Activated T-helper 1 cell treated with anti-CD3 and anti-CD28 coated beads, Interleukin-12 subunit alpha, Interleukin-12 subunit beta, Interleukin-2, Interleukin-4 antibody, amounts not matched to agents 30 ng/mL and 10 ng/mL and 1 ng/mL, durations not matched to agents 14 hours and 24 hours and 36 hours (primary cell): Measurements from ENCODE around the gene AMIGO3. TPM values are rescaled to one million over a fixed set of nuclear protein-coding genes. Genes with fewer than 3 reads are reported as not detected.
A peak's percentile ranks its signal among the peaks of the same experiment; 100 is the strongest.

Experiments used
- DNase-seq: peaks from one replicate; pipeline ENCODE4 v3.0.0; 2021; ENCODE audit warnings: low spot score
- H3K27ac Mint-ChIP-seq: one replicate; pipeline ENCODE4 v1.8.0; 2021; ENCODE audit warnings: mild to moderate bottlenecking, mixed read lengths
- H3K27me3 Mint-ChIP-seq: one replicate; pipeline ENCODE4 v1.8.0; 2022; ENCODE audit warnings: mild to moderate bottlenecking, moderate library complexity, mixed read lengths; ENCODE audit not compliant: insufficient read depth
- H3K36me3 Mint-ChIP-seq: one replicate; pipeline ENCODE4 v1.8.0; 2021; ENCODE audit warnings: low read depth, mixed read lengths
- H3K4me1 Mint-ChIP-seq: one replicate; pipeline ENCODE4 v1.8.0; 2021; ENCODE audit warnings: low read depth, mixed read lengths
- H3K4me3 Mint-ChIP-seq: one replicate; pipeline ENCODE4 v1.8.0; 2021; ENCODE audit warnings: mild to moderate bottlenecking, moderate library complexity, mixed read lengths
- H3K9me3 Mint-ChIP-seq: one replicate; pipeline ENCODE4 v1.8.0; 2021; ENCODE audit warnings: mixed read lengths
- intact Hi-C: fragments of 100-400 bp; cut with micrococcal nuclease; formaldehyde crosslinking; loops from one replicate; pipeline ENCODE4 v1.15.1; 2024
- total RNA-seq: library from RNA; stranded (reverse); gene quantifications from 2 replicates; pipeline ENCODE4 v1.2.3, GENCODE V29; 2022

The AMIGO3 gene
- total RNA-seq, 1 donor from 2014 or later = 0.39 TPM

DNA sequence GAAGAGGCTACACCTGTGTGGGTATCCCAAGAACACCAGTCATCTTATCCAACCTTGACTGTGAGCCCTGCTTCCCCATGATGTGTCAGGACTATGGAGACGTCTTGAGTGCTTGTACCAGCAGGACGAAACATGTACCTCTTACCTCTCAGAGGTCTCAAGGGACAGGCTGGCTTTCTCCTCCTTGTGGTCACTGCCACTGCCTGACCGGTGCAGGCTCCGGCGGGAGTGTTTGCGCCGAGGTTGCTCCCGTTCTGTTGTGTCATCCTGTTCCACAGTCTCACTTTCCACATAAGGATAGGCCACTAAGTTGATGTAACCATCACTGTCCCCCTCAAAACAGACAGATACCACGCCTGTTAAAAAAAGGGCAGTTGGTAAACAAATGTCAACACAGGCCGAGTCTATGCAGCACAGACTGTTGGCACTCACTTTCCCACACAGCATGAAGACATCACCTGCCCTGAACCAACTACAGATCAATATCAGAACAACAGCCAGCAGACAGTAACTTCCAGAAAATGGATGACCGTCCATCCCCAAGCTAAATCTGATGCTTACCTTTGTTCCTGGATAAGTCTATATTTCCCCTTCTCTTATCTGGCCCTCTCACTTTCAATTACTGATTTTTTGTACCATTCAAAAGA, 18.7 kb upstream of the AMIGO3 start:
- H3K36me3 Mint-ChIP-seq = peaks cover 23% of the 10 kb centered on the region
- intact Hi-C loops = no loop called here
- peak overlapping the region; percentile 32 for H3K27ac Mint-ChIP-seq
- no peaks in the 10 kb centered on the region for H3K27me3 Mint-ChIP-seq
- H3K4me1 Mint-ChIP-seq = no peaks in the 10 kb centered on the region
- no peaks in the 10 kb centered on the region for H3K9me3 Mint-ChIP-seq
- H3K4me3 Mint-ChIP-seq = no peak overlapping the region
- no peak for DNase-seq

DNA sequence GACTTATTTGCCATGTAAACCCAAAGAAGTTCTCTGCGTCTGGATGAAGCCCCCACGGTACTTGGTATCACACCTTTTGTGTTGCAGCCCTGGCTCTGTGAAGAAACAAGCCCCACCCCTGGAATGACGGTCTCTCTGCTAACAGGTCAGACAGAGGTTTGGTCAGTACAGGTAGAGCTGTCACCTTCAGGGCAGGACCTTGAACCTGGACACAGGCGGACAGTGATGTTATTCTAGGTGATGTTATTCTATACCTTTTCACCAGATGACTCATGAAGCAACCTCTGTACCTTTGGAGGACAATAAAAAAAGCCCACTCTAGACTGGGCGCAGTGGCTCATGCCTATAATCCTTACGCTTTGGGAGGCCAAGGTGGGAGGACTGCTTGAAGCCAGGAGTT, 15.3 kb upstream of the AMIGO3 start:
- Mint-ChIP-seq H3K4me1 (no peaks in the 10 kb centered on the region), H3K27me3 (no peaks in the 10 kb centered on the region), H3K4me3 (no peak overlapping the region), H3K9me3 (no peaks in the 10 kb centered on the region), H3K27ac (no peak overlapping the region), H3K36me3 (peaks cover 26% of the 10 kb centered on the region)
- intact Hi-C loops = no loop called here
- DNase-seq = no peak

DNA sequence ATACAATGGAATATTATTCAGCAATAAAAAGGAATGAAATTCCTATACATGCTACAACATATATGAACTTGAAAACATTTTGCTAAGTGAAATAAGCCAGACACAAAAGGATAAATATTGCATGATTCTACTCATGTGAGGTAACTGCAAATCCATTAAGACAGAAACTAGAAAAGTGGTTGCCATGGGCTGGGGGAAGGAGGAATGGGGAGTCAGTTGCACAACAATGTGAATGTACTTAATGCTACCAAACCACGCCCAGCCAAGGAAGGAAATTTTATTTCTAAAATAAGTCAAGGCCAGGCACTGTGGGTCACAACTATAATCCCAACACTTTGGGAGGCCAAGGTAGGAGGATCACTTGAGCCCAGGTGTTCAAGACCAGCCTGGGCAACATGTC, 14.1 kb upstream of the AMIGO3 start:
- Mint-ChIP-seq H3K36me3 (peaks cover 23% of the 10 kb centered on the region), H3K9me3 (no peaks in the 10 kb centered on the region), H3K27ac (no peak overlapping the region), H3K27me3 (no peaks in the 10 kb centered on the region), H3K4me3 (no peak overlapping the region), H3K4me1 (no peaks in the 10 kb centered on the region)
- intact Hi-C loops = no loop called here
- DNase-seq = no peak

DNA sequence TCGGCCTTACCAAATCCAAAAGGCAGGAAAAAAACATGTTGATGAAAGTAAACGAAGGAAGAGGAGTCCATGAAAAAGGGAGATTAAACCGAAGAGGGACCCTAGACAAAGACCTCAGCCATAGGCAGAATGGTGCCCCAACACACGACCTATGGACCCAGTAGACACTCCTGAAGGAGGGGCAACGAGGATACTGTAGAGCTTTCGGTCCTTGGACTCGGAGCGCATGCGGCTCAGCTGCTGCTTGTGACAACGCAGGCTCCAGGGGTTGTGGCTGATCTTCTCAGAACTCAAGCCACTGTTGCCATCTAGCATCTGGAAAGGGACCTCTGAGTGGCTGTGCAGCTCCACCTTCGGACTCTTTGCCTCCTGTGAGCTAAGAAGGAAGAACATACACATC, 13.1 kb upstream of the AMIGO3 start:
- Mint-ChIP-seq H3K9me3 (no peaks in the 10 kb centered on the region), H3K4me1 (no peaks in the 10 kb centered on the region), H3K27ac (no peak overlapping the region), H3K36me3 (peaks cover 16% of the 10 kb centered on the region), H3K27me3 (no peaks in the 10 kb centered on the region), H3K4me3 (no peak overlapping the region)
- no peak for DNase-seq
- intact Hi-C loops = no loop called here

DNA sequence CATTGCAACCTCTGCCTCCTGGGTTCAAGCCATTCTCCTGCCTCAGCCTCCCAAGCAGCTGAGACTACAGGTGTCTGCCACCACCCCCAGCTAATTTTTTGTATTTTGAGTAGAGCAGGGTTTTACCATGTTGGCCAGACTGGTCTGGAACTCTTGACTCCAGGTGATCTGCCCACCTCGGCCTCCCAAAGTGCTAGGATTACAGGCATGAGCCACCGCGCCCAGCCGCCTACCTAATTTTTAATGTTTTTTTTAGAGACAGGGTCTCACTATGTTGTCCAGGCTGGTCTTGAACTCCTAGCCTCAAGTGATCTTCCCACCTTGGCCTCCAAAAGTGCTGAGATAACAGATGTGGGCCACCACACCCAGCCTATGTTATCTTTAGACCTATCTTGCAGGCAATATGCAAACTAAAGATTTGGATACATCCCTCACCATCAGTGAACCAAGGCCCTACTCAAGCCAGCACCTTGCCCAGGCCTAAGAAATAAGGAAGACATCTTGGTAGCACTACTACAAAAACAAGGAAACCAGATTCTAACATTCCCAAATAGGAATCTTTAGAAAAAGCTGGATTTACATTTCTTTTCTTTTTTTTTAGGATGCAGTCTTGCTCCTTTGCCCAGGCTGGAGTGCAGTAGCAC, 10.6 kb upstream of the AMIGO3 start:
- Mint-ChIP-seq H3K36me3 (peaks cover 8% of the 10 kb centered on the region), H3K4me1 (no peaks in the 10 kb centered on the region), H3K27me3 (no peaks in the 10 kb centered on the region), H3K4me3 (no peak overlapping the region), H3K9me3 (no peaks in the 10 kb centered on the region), H3K27ac (no peak overlapping the region)
- no peak for DNase-seq
- intact Hi-C loops = no loop called here

DNA sequence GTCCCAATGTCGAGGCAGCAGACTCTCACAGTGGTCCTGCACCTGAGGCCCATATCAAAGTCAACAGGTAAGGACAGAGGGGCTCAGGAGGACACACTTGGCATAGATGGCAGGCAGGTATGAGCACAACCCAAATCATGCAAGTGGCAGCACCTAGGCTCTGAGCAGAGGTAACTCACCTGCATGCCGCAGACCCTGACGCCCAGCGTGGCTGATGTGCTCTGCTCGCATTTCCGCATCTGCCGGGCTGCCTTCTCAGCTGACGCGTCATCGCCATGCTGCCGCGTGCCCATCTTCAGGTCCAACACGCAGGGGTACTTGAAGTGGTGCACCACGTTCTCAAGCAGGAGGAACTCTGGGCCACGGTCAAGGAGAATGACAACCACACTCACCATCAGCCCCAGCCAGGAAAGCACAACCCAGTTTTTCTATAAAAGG, 8.5 kb upstream of the AMIGO3 start:
- intact Hi-C loops = no loop called here
- peaks cover 6% of the 10 kb centered on the region for H3K36me3 Mint-ChIP-seq
- no peak overlapping the region for H3K27ac Mint-ChIP-seq
- no peak overlapping the region for H3K4me3 Mint-ChIP-seq
- H3K9me3 Mint-ChIP-seq = no peaks in the 10 kb centered on the region
- no peak for DNase-seq
- H3K4me1 Mint-ChIP-seq = peaks cover 9% of the 10 kb centered on the region
- H3K27me3 Mint-ChIP-seq = no peaks in the 10 kb centered on the region

DNA sequence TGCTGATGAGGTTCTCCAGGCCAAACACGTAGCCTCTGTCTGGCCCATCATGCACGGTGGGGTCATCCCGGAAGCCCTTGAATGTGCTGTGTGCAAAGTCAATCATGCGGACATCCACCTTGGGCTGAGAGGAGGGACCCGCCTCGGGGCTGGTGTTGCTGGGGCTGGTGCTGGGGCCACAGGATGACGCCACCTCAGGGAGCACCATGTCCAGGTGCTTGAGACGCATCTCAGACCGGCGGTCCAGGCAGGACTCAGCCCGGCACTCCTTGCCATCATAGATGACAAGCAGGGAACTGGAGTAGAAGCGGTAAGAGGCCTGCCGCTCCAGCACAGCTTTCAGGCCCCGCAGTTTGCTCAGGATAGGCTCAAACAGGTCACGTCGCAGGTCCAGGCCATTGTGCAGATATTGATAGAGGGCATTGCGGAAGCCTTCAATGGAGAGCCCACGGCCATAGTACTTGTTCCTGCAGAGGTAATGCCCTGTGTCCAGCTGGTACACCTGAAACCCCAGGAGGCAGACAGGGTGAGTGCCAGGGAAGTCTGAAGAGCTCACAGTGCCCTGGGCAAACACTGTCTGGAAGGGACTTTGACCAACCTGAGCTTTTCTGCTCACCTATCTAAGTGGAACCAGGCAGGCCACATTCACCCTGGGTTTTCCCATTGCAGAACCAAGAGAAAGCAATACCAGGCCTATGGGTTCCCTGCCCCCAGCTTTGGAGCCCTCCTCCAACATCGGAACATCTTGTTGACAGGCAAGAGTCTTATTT, 7.9 kb upstream of the AMIGO3 start:
- Mint-ChIP-seq H3K27ac (no peak overlapping the region), H3K9me3 (no peaks in the 10 kb centered on the region), H3K4me3 (no peak overlapping the region), H3K4me1 (peaks cover 15% of the 10 kb centered on the region), H3K27me3 (no peaks in the 10 kb centered on the region), H3K36me3 (peaks cover 10% of the 10 kb centered on the region)
- intact Hi-C loops = no loop called here
- DNase-seq = no peak

DNA sequence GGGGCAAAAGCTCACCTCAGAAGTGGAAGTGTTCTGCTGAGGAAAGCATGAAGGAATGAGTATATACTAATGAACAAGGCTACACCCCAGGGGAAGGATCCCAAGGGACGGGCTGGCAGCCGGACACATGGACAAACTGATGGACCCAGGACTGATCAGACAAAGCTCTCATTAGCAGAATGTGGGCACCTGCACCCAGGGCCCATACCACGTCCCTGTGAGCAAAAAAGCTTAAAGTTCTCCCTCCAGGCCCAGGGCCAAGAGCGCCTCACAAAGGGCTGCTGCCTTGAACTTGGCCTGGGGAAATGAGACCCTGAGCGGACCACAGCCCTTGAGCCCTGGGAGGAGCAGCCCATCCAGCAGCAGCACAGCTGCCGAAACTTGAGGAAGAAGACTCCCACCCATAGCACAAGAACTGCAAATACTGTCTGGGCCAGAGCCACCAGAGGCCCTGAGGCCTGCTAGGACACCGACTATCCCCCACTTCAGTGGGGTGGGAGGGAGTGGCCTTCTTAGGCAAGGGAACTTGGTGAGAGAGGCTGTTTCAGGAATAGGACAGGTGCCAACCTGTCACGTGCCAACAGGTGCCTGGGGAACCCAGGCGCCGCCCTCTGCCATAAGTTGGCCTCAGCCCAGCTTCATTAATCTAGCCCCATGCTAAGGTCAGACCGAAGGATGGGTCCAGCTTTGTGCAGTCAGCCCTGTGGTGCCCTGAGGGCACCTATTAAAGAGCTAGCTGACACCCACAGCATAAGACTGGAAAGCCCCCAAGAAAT, 6.6 kb upstream of the AMIGO3 start:
- Mint-ChIP-seq H3K9me3 (no peaks in the 10 kb centered on the region), H3K27ac (no peak overlapping the region), H3K4me3 (no peak overlapping the region), H3K27me3 (no peaks in the 10 kb centered on the region), H3K4me1 (peaks cover 18% of the 10 kb centered on the region), H3K36me3 (peaks cover 11% of the 10 kb centered on the region)
- intact Hi-C loops = no loop called here
- DNase-seq = no peak

DNA sequence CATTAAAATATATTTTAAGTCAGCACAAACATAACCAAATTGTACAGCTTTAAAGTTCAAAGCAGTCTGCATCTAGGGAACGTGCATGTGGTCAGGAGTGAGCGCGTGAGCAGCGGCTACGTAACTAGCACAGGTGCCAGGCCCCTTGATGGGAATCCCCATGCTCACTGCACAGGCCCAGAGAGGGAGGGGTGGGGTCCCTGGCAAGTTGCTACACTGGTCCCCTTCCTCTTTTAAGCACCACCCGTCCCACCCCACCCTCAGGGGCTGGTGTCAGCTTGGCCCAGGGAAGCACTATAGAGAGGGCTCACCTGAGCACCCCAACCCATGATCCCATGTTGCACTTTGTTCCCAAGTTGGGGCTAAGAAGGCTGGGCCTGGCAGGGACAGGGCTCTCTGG, 5.1 kb upstream of the AMIGO3 start:
- Mint-ChIP-seq H3K9me3 (no peaks in the 10 kb centered on the region), H3K27me3 (no peaks in the 10 kb centered on the region), H3K27ac (peak overlapping the region; percentile 91), H3K36me3 (peaks cover 19% of the 10 kb centered on the region), H3K4me1 (peaks cover 27% of the 10 kb centered on the region), H3K4me3 (peak overlapping the region; percentile 95)
- DNase-seq = no peak
- intact Hi-C loops = loop anchor here (1.0 to 5.0 kb wide), 6 partner anchors 21 to 513 kb away; partner anchors contain the start of genes GNAI2, INKA1, IP6K1 and RBM6

DNA sequence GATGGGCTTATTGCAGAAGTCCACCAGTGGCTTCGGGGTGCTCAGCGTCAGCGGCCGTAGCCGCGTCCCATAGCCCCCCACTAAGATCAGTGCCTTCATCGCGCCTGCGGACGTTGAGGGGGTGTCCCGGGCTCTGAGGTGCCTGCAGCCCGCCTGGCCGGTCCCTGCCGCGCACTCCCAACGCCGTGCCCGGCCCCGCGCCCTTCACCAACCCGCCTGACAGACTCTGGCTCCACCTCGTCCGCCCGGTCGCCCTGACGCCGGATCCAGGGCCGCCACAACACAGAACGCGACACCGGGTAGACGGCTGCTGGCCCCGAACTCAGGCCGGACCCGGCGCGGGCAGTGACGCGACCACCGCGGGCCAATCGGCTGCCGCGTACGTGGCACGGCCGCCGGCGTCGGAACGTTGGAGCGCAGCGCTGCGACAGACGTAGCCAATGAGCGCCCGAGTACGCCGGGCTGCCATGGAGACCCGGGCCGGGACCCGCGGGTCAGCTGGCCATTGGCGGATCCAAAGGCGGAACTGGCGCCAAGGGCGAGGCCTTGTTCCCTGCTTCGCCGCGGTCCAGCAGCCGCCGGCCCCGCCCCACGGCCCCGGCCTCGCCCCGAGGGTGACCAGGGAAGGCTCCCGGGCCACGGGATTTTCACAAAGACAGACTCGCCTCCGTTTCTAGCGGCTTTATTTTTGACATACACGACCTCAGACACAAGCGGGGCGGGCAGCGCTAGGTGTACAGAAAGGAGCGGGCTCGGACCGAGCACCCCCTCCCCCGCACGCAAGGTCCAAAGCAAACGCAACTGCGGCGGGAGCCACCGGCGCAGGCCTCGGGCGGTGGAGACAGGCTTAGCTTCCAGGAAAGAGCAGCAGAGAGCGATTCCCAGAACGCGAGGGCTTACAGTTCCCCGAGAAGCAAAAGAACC, 4.4 kb upstream of the AMIGO3 start, which contains the start of gene GMPPB:
GMPPB (minus strand) TSS at position 324 of the 924 bp plus-strand sequence; CDS start at position 99, 225 bp downstream.
- peaks cover 19% of the 10 kb centered on the region for H3K36me3 Mint-ChIP-seq

DNA sequence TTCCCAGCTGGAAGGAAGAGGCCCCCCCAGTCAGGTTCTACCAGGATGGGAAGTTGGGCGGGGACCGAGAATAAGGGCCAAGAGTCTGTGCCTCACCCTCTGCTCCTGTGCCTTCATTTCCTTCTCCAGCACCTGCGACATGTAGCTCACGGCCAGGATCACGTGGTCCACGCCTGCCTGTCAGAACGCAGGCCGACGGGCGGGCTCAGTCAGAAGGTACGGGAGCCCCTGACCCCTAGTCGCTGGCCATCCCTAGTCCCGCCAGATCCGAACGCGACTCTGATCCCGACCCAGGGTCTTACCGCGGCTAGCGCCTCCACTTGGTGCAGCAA, 3.8 kb upstream of the AMIGO3 start:
- peaks cover 40% of the 10 kb centered on the region for H3K4me1 Mint-ChIP-seq
- peak overlapping the region; percentile 95 for H3K27ac Mint-ChIP-seq
- DNase-seq = peak; percentile 59
- H3K27me3 Mint-ChIP-seq = no peaks in the 10 kb centered on the region
- H3K36me3 Mint-ChIP-seq = peaks cover 19% of the 10 kb centered on the region
- intact Hi-C loops = loop anchor here (1.0 to 5.0 kb wide), 3 partner anchors 49 to 514 kb away; partner anchors contain the start of genes APEH and GNAI2
- peak overlapping the region; percentile 95 for H3K4me3 Mint-ChIP-seq
- H3K9me3 Mint-ChIP-seq = no peaks in the 10 kb centered on the region

More for the DNA sequence above, 4.4 kb upstream of the AMIGO3 start, which contains the start of gene GMPPB:
- H3K27ac Mint-ChIP-seq = peak within 1 kb of the TSS; percentile 95
- H3K27me3 Mint-ChIP-seq = no peaks in the 10 kb centered on the region
- intact Hi-C loops = loop anchor here (1.0 to 5.0 kb wide), 7 partner anchors 21 to 513 kb away; partner anchors contain the start of genes APEH, GNAI2, INKA1 and IP6K1
- H3K4me1 Mint-ChIP-seq = peaks cover 34% of the 10 kb centered on the region
- peak; percentile 95 for DNase-seq
- H3K4me3 Mint-ChIP-seq = peak within 1 kb of the TSS; percentile 95
- H3K9me3 Mint-ChIP-seq = no peaks in the 10 kb centered on the region
